Measurements from ENCODE around the gene KSR2.

The KSR2 gene

DNA sequence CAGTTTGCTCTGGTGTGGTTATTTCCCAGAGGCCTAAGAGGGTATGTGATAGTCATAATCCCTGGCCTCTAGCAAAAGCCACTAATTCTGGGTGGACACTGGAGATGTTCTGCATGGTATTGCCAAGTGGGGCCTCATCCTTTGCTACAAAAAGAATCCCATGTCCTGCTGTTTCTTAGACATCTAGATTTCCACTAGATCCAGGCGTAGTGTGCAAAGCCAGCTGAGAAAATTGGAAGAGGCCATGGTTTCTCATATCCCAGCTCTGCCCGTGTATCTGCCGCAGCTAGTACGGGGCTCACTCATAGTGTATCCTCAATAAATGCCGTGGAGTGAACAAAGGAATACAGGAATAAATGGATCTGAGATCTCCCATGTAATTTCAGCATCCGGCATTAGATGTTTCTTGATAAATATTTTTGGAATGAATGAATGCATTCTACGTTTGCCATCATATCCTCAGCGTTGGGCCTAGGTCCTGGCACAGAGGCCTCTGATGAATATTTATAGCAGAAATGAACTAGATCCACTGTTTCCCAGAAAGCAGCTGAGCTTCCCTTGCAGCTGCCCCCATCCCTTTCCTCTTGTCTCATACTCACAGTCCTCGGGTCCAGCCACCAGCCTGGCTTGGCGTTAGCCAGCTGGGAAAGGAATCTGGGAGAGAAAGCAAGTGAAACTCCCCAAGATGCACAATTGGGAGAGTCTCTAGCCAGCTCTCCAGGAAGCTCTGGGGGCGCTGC lies 531.1 kb downstream of the KSR2 start:
- in situ Hi-C loops (cut with HindIII; ENCODE audit: low sequenced_read_pairs) = no loop called here

DNA sequence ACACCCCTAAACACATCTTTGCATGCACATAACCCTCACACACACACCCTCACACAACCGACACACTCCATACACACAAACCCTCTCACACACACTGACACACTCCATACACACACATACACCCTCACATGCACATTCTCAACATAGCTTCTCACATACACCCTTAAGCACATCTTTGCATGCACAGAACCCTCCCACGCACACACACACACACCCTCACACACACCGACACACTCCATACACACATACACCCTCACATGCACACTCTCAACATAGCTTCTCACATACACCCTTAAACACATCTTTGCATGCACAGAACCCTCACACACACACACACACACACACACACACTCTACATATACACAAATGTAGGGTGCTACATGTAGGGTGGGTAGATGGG lies 534.9 kb downstream of the KSR2 start:
- in situ Hi-C loops (cut with HindIII; ENCODE audit: low sequenced_read_pairs) = no loop called here

DNA sequence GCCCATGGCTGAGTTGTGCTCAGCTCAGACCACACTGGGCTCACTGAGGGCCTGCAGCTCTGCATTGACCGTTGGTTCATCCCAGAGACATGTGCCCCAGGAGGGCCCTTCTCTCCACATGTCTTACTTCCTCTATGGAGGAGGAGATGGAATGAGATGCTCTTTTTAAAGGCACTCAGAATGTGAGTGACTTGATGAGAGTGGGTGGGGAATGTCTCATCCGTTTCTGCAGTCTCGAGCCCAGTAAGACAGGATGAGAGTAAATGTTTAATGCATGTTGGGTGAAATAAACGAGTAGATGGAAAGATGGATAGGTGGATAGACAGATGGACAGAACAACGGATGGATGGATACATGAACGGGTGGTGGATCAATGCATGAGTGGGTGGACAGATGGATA lies 538.5 kb downstream of the KSR2 start:
- in situ Hi-C loops (cut with HindIII; ENCODE audit: low sequenced_read_pairs) = no loop called here

DNA sequence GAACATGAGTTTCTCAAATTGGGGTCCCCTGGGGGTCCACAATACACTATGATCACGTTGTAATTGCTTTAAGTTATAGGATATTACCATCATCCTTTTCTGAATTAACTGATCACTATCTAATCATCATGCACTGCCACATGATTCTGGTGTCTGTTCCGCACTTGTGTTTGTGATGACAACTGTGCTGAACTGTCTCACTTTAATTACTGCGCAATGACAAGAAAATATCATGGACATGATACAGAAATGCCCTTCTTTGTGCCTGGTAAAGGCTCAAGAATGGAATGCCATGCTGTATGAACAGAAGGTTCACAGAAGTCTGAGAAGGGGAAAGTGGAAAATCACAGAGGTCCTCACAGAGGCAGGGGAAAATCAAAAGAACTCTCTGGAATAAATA lies 541.6 kb downstream of the KSR2 start:
- in situ Hi-C loops (cut with HindIII; ENCODE audit: low sequenced_read_pairs) = no loop called here

DNA sequence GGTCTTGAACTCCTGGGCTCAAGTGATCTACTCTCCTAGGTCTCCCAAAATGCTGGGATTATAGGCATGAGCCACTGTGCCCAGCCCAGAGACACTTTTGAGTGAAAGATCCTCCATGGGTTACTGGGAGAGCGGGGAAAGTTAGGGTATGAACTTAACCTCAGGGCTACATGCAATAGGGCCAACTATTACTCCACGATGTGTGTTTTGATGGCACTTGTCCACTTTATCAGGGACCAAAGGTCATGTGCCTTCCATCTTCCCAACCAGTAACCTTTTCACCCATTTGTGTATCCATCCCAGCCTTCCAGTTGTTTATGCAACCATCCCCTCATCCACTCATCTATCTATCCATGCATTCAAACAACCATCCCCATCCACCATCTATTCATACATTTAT lies 546.8 kb downstream of the KSR2 start:
- in situ Hi-C loops (cut with HindIII; ENCODE audit: low sequenced_read_pairs) = no loop called here

DNA sequence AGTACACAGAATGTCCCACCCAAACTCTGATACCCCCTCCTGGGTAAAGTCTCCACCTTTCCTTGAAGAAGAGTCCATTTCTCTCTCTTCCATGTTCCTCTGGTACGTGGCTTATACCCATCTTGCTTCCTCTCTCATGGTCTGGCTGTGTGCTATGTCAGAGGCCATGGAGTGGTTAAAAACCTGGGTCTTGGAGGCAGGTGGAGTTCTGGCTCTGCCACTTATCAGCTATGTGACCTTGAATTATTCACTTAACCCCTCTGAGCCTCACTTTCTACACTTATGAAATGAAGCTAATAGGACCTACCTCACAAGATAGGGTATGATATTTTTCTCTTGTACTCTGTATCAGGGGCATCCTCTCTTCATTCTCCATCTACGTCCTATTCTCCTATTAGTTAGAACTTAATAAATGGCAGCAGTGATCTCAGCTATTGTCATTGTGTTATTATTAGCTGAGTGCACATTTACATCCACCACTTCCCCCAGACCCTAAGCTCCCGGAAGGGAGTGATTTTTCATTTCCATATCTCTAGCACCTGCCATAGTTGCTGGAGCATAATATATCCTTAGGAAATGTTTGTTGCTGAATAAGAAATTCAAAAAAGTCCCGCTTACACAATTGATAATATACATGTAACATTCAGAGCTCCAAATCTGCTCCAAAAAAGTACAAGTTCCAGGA lies 547.6 kb downstream of the KSR2 start:
- in situ Hi-C loops (cut with HindIII; ENCODE audit: low sequenced_read_pairs) = no loop called here

DNA sequence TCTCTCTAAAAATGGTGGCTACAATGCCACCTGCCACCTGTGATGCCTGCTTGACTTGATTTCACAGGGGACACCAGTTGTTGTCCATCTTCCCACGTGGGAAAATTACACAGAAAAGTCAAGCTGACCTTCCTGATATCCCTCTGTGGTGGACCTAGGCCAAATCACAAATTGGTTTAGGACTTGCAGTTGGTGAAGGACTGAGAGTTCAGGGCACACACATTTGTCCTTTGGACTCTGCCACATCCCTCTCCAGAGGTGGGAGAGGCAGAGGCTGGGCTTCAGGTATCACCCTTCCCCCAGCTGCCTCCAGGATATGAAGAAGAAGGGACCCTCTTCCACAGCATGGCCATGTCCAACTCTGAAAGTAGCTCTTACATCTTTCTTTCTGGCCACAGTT lies 551.8 kb downstream of the KSR2 start:
- in situ Hi-C loops (cut with HindIII; ENCODE audit: low sequenced_read_pairs) = no loop called here

DNA sequence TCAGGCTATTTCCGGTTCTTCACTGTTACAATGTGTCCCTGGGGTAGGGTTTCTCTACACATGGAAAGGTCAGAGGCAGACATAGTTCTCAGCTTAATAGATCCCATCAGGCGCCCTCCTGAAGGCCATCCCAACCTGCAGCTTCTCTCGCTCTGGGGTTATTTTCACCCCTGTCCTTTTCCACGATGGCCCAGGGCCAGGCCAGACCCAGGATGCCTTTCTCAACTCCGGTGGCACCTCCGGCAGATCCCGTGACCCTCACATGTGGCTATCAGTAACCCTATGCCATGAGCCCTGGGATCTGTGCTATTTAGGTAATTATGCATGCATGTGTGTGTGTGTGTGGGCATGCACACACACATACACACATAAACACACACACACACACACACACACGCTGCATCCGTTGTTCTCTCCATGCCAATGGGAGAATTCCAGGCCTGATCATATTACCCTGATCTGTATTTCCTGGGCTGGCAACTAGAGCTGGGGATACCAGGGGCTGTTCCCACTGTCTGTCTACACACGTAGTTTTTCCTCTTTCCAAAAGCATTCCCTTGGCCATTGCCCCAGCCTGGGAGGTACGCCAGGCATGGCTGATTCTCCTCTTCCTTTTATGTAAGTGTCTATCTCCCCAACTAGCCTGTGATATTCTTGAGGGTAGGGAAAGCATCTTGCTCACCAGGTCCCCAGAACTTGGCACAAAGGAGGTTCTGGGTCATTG lies 556.2 kb downstream of the KSR2 start:
- in situ Hi-C loops (cut with HindIII; ENCODE audit: low sequenced_read_pairs) = no loop called here

DNA sequence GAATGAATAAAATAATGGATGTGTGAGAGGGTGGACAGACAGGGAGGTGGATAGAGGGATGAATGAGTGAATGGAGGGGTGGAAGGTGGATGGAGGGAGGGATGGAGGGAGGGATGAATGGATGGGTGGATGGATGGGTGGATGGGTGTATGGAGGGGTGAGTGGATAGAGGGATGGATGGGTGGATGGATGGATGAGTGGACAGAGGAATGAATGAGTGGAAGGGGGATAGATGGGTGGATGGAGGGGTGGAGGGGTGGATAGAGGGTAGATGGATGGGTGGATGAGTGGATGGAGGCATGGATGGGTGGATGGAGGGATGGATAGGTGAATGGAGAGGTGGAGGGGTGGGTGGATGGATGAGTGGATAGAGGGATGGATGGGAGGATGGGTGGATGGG lies 559.5 kb downstream of the KSR2 start:
- in situ Hi-C loops (cut with HindIII; ENCODE audit: low sequenced_read_pairs) = no loop called here

DNA sequence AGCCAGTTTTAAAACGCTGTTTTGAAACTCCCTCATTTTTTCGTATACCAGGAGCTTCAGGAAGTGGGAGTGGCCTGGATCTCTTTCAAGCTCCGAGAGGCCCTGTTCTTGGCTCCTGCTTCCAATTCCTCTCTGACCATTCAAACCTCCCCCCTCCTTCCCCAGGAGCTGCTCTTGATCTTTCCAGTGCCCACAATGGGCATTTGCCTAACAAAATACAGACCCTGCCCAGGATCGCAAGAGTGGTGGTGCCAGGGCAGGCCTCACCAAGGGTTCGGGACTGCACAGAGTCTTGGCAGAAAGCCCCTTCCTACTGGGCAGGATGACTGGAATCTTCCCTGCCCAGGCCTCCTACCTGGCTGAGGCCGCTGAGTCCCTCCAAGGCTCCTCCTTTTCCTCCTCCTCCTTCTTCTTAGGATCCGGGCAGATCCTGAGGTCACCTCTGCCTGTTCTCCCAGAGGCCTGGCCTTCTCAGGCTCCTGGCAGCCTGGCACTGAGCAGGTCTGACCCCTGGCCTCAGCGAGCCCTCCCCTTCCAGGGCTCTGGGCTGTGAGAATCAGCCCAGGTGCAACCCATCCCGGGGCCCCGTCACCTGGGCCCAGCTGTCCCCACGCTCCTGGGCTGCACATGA lies 560.5 kb downstream of the KSR2 start:
- in situ Hi-C loops (cut with HindIII; ENCODE audit: low sequenced_read_pairs) = no loop called here

DNA sequence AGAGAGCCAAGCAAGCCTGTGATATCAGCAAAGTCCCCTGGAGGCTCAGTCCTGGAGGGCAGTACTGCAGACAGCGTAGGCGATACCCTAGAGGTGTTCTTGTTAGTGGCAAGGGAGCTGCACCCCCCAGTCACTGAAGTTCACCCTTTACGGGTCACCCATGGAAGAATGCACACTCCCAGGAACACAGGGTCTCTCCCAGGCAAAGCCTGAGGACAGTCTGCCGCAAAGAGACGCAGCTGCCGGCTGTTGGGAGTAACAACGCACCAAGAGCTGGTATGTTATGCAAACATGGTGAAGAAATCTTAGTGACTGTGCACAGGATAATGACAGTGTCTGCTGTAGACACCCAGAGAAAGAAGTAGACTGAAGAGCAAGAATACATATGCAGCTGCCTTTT lies 563.9 kb downstream of the KSR2 start:
- in situ Hi-C loops (cut with HindIII; ENCODE audit: low sequenced_read_pairs) = no loop called here

DNA sequence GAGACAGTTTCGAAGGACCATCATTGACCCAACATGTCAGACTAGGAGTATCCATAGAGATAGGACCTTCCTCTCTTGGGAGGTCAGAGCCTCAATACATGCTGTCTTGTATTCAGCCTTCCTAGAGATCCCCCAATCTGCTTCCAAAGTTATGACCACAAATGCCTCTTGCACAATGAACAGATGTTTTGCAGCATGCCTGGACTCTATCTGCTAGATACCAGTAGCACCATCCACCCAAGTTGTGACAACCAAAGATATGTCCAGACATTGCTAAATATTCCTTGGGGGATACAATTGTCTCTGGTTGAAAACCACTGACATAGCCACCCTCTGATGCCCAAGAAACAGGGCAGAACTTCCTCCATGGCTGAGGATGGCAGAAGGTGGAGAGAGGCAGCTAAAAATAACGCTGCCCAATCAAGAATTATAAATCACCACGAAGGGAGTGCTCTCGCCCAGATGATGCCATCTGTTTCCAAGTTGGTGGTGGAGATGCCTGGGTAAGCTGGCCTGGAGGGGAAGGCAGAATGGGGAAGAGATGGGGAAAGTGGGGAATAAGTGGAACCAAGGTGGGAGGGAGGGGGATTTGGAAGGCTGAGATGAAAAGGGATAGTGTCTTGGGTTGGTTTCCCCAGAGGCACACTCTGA lies 564.5 kb downstream of the KSR2 start:
- in situ Hi-C loops (cut with HindIII; ENCODE audit: low sequenced_read_pairs) = no loop called here

DNA sequence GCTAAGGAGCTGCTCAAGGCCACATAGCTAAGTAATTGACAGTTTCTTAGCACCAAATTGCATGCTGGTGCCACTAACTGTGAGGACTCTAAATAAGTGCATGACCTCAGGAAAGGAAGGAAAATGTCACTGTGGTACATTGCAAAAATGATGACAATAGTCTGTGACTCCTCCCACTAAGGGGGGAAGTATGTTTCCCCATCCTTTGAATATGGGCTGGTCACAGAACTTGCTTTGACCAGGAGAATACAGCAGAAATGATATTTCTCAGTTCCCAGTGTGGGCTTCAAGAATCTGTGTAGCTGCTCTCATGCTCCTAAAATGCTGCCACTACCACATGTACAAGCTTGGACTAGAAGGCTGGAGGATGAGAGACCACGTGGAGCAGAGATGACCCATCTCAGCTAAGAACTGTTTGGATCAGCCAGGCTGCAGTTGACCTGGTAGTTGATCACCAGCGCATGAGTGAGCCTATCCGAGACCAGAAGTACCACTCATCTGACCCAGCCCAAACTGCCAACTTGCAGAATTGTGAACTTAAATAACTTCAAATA lies 565.1 kb downstream of the KSR2 start:
- in situ Hi-C loops (cut with HindIII; ENCODE audit: low sequenced_read_pairs) = no loop called here

All from endothelial cell of hepatic sinusoid (primary cell).